ENCODE results near the gene PLD1. TPM values are rescaled to one million over a fixed set of nuclear protein-coding genes. Genes with fewer than 3 reads are reported as not detected.

PLD1 gene
- total RNA-seq, 2 donors from 2014 or later: 9.5 to 15.9 TPM

DNA sequence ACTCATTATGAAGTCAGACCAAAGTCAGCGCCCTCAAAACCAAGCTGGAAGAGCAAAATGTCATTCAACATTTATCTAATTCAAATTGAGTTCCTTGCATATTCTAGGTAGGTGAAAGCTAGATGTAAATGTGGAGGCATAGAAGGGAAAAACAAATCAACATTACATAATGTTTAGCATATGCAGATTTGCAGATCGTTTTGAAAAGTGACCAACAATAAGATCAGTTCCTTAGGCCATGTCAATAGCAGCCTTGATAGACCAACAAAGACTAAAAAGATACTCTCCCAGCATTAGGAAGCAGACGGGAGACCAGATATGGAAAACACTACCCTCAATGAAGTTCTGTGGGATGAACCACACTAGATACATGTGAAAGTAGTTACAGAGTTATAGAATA lies 83.0 kb downstream of the PLD1 start:
- Histone ChIP-seq H3K9me3 (ENCODE audit: control insufficient read depth, low read length) (no peaks in the 10 kb centered on the region), H3K4me3 (ENCODE audit: low read length) (no peak overlapping the region), H3K27me3 (ENCODE audit: control insufficient read depth, insufficient read depth, low read length, poor library complexity, severe bottlenecking) (no peaks in the 10 kb centered on the region), H3K4me1 (ENCODE audit: control insufficient read depth, insufficient read depth, low read length) (no peaks in the 10 kb centered on the region), H3K36me3 (ENCODE audit: control insufficient read depth, insufficient read depth, low read length) (no peaks in the 10 kb centered on the region), H3K27ac (ENCODE audit: low read depth, low read length) (no peak overlapping the region), H3K9ac (ENCODE audit: extremely low read depth, low read length, poor library complexity, severe bottlenecking) (no peak overlapping the region)
- peaks cover 5% of the 10 kb centered on the region for H3K4me1 Mint-ChIP-seq
- DNase-seq: no peak
- H3K27me3 Mint-ChIP-seq (ENCODE audit: insufficient read depth): no peaks in the 10 kb centered on the region
- TF ChIP-seq, protein P1, sequence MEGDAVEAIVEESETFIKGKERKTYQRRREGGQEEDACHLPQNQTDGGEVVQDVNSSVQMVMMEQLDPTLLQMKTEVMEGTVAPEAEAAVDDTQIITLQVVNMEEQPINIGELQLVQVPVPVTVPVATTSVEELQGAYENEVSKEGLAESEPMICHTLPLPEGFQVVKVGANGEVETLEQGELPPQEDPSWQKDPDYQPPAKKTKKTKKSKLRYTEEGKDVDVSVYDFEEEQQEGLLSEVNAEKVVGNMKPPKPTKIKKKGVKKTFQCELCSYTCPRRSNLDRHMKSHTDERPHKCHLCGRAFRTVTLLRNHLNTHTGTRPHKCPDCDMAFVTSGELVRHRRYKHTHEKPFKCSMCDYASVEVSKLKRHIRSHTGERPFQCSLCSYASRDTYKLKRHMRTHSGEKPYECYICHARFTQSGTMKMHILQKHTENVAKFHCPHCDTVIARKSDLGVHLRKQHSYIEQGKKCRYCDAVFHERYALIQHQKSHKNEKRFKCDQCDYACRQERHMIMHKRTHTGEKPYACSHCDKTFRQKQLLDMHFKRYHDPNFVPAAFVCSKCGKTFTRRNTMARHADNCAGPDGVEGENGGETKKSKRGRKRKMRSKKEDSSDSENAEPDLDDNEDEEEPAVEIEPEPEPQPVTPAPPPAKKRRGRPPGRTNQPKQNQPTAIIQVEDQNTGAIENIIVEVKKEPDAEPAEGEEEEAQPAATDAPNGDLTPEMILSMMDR (conservative IDR thresholded peaks at IDR 0.05): no peak
- WGBS, 2 experiments (ENCODE audit: insufficient coverage in 1 of 2, insufficient read length in 1 of 2): 71% methylated on average over 3 of the region's 3 CpGs; no CpG with 5 or more reads in 1 of the 2 experiments
- no peak overlapping the region for H3K27ac Mint-ChIP-seq
- H3K36me3 Mint-ChIP-seq (ENCODE audit: low read depth): no peaks in the 10 kb centered on the region
- no peak overlapping the region for H3K4me3 Mint-ChIP-seq
- no peaks in the 10 kb centered on the region for H3K9me3 Mint-ChIP-seq

DNA sequence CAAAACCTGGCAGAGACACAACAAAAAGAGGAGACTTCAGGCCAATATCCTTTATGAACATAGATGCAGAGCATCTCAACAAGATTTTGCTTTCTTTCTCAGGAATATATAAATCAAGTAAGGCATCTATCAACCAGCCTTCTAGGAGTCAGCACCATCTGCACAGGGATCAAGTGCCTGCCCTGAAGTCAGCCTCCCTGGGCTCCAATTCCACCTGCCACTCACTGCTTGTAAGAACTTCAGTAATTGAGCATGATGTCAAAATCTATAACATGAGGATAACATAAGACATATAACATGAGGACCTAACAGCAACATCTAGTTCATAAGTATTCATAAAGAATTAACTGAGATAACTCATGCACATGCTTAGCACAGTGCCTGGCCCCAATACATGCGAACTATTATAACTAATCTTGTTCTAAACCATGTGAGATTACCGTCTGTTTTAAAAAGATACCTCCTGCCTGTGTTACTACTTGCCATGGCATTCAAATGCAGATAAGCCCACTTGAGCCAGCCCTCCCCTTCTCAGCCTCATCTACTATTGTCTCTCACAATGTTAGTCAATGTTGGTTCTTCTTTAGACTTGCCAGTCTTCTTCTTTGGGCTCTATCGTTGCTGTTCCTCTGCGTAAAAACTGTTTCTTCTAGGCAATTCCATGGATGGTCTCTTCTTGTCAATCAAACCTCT lies 91.6 kb downstream of the PLD1 start:
- Mint-ChIP-seq H3K9me3 (peaks cover 15% of the 10 kb centered on the region), H3K27ac (no peak overlapping the region), H3K4me1 (peaks cover 6% of the 10 kb centered on the region), H3K4me3 (no peak overlapping the region), H3K27me3 (ENCODE audit: insufficient read depth) (no peaks in the 10 kb centered on the region), H3K36me3 (ENCODE audit: low read depth) (peaks cover 4% of the 10 kb centered on the region)
- H3K27ac ChIP-seq (ENCODE audit: low read depth, low read length): no peak overlapping the region
- TF ChIP-seq, protein P1 (conservative IDR thresholded peaks at IDR 0.05): no peak
- H3K9ac ChIP-seq (ENCODE audit: extremely low read depth, low read length, poor library complexity, severe bottlenecking): no peak overlapping the region
- WGBS, 2 experiments (ENCODE audit: insufficient coverage in 1 of 2, insufficient read length in 1 of 2): 47 to 58% methylated on average over 4 of the region's 4 CpGs
- H3K4me1 ChIP-seq (ENCODE audit: control insufficient read depth, insufficient read depth, low read length): no peaks in the 10 kb centered on the region
- H3K4me3 ChIP-seq (ENCODE audit: low read length): no peak overlapping the region
- peak; percentile 51 for DNase-seq
- H3K9me3 ChIP-seq (ENCODE audit: control insufficient read depth, low read length): peaks cover 25% of the 10 kb centered on the region
- H3K27me3 ChIP-seq (ENCODE audit: control insufficient read depth, insufficient read depth, low read length, poor library complexity, severe bottlenecking): no peaks in the 10 kb centered on the region
- H3K36me3 ChIP-seq (ENCODE audit: control insufficient read depth, insufficient read depth, low read length): no peaks in the 10 kb centered on the region

DNA sequence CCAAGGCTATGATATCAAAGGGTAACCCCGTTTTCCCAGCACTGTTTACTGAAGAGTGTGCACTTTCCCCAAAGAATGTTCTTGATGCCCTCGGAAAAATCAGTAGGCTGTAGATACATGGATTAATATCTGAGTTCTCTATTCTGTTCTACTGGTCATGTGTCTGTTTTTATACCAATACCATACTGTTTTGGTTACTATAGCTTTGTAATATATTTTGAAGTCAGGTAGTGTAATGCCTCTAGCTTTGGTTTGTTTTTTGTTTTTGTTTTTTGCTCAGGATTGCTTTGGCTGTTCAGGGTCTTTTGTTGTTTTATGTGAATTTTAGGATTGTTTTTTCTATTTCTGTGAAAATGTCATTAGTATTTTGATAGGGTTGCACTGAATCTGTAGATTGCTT lies 95.1 kb downstream of the PLD1 start:
- no peak overlapping the region for H3K27ac ChIP-seq (ENCODE audit: low read depth, low read length)
- no peak for DNase-seq
- H3K4me3 ChIP-seq (ENCODE audit: low read length): no peak overlapping the region
- H3K27me3 ChIP-seq (ENCODE audit: control insufficient read depth, insufficient read depth, low read length, poor library complexity, severe bottlenecking): no peaks in the 10 kb centered on the region
- peaks cover 6% of the 10 kb centered on the region for H3K4me1 Mint-ChIP-seq
- H3K36me3 Mint-ChIP-seq (ENCODE audit: low read depth): peaks cover 4% of the 10 kb centered on the region
- no peak overlapping the region for H3K27ac Mint-ChIP-seq
- TF ChIP-seq, protein P1 (conservative IDR thresholded peaks at IDR 0.05): no peak
- H3K27me3 Mint-ChIP-seq (ENCODE audit: insufficient read depth): no peaks in the 10 kb centered on the region
- H3K4me3 Mint-ChIP-seq: no peak overlapping the region
- H3K9me3 ChIP-seq (ENCODE audit: control insufficient read depth, low read length): peaks cover 25% of the 10 kb centered on the region
- no peaks in the 10 kb centered on the region for H3K36me3 ChIP-seq (ENCODE audit: control insufficient read depth, insufficient read depth, low read length)
- H3K4me1 ChIP-seq (ENCODE audit: control insufficient read depth, insufficient read depth, low read length): no peaks in the 10 kb centered on the region
- 92 to 100% methylated on average over 1 to 2 of the region's 2 CpGs for WGBS, 2 experiments (ENCODE audit: insufficient coverage in 1 of 2, insufficient read length in 1 of 2)
- no peak overlapping the region for H3K9ac ChIP-seq (ENCODE audit: extremely low read depth, low read length, poor library complexity, severe bottlenecking)
- H3K9me3 Mint-ChIP-seq: peaks cover 15% of the 10 kb centered on the region

Measured in endodermal cell (in vitro differentiated cells).